MG63 (cell line): Measurements from ENCODE around the gene FNDC5. TPM values are rescaled to one million over a fixed set of nuclear protein-coding genes. Genes with fewer than 3 reads are reported as not detected.

Experiments used
- DNase-seq: peaks from one replicate; pipeline ENCODE4 v3.0.0-alpha.2; 2020
- H3K27me3 ChIP-seq: fragments of 250-450 bp; sonication (Bioruptor Pico); 2 replicates; pipeline ENCODE4 v1.5.1; 2020; ENCODE audit warnings: mild to moderate bottlenecking, moderate library complexity
- H3K36me3 ChIP-seq: fragments of 250-450 bp; sonication (Bioruptor Pico); 2 replicates; pipeline ENCODE4 v1.5.1; 2020; ENCODE audit warnings: mild to moderate bottlenecking, moderate library complexity
- H3K4me3 ChIP-seq: fragments of 250-450 bp; sonication (Bioruptor Pico); 2 replicates; pipeline ENCODE4 v1.5.1; 2020; ENCODE audit warnings: mild to moderate bottlenecking, moderate library complexity
- H3K9me3 ChIP-seq: fragments of 250-450 bp; sonication (Bioruptor Pico); 2 replicates; pipeline ENCODE4 v1.5.1; 2020; ENCODE audit warnings: mild to moderate bottlenecking, moderate library complexity
- total RNA-seq: library from RNA; depleted of rRNA; stranded (reverse); fragments of >200 nt; shearing (Covaris generic); gene quantifications from 2 replicates; pipeline ENCODE4 v1.2.3, GENCODE V29; 2014; ENCODE audit warnings: low replicate concordance

FNDC5 gene
- total RNA-seq, 1 experiment from 2014 or later = 0.23 TPM

- DNase-seq = no peak
- Histone ChIP-seq H3K9me3 (no peaks in the 10 kb centered on the region), H3K36me3 (no peaks in the 10 kb centered on the region), H3K4me3 (no peak overlapping the region), H3K27me3 (peaks cover 7% of the 10 kb centered on the region; the same call in 1 of the 2 replicates)
These were observed 19.1 kb upstream of the FNDC5 start for GRCh38 chr1:32889731-32890278.

DNA sequence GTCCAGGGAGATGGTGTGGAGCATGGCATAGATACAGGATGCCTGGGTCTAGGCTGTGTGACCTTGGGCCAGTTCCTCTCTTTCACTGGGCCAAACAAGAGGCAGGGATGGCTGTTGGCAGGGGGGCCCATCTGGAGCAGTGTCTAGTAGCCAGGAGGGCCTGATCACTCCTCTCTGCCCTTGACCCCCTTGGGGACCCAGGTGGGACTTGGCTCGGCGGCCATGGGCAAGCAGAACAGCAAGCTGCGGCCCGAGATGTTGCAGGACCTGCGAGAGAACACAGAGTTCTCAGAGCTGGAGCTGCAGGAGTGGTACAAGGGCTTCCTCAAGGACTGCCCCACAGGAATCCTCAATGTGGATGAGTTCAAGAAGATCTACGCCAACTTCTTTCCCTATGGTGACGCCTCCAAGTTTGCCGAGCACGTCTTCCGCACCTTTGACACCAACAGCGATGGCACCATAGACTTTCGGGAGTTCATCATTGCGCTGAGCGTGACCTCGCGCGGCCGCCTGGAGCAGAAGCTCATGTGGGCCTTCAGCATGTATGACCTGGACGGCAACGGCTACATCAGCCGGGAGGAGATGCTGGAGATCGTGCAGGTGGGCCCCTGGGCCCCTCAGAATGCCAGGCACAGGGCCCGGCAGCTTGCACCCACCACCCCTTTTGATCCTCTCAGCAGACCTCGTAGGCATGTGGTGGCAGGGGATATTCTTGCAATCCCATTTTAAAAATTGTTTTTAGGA, 18.1 kb upstream of the FNDC5 start:
- no peak for DNase-seq
- Histone ChIP-seq H3K9me3 (no peaks in the 10 kb centered on the region), H3K27me3 (peaks cover 7% of the 10 kb centered on the region; the same call in 1 of the 2 replicates), H3K4me3 (no peak overlapping the region), H3K36me3 (no peaks in the 10 kb centered on the region)

DNA sequence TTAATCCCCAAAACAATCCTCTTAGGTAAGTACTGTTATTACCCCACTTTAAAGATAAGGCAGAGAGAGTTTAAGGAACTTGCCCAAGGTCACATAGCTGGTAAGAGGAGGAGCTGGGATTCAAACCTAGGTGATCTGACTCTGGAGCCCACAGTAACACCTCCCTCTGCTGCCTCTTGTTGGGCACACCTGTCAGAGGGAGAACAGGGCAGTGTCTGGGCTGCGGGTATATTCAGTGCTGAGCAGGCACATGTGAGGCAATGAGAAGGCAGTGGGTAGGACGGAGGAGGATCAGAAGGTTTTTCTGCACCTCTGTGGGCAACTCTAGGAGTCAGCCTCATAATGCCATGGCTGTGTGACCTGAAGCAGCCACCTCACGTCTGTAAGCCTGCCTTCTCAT, 17.4 kb upstream of the FNDC5 start:
- Histone ChIP-seq H3K9me3 (no peaks in the 10 kb centered on the region), H3K4me3 (no peak overlapping the region), H3K27me3 (peaks cover 7% of the 10 kb centered on the region; the same call in 1 of the 2 replicates), H3K36me3 (no peaks in the 10 kb centered on the region)
- no peak for DNase-seq

- Histone ChIP-seq H3K27me3 (peaks cover 7% of the 10 kb centered on the region; the same call in 1 of the 2 replicates), H3K36me3 (no peaks in the 10 kb centered on the region)
- DNase-seq = no peak
These were observed 16.9 kb upstream of the FNDC5 start for GRCh38 chr1:32887623-32888022.

DNA sequence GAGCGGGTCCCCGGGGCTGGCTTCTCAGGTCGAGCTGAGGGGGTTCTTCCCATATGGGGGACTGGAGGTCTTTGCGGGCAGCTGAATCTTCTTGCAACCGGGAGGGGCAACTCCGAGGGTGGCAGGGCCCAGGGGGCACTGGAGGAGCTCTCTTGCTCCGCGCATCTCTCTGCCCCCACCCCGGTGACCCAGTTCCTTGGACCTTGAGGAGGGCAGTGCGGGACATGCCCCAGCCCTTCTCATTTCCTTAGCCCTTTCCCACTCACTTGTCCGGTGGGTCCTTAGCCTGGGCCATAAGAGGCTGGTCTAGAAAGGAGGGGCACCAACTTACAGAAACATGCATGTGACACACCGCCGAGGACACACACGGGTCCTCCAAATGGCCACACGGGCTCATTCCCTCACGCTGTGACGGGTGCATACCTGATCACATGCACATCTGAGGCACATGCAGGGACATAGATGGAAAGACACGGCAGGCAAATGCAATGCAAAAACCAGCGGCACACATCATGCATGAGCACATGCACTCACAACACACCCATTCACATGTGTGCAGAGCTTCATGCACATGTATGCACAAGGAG, 16.2 kb upstream of the FNDC5 start:
- Histone ChIP-seq H3K36me3 (no peaks in the 10 kb centered on the region), H3K9me3 (no peaks in the 10 kb centered on the region), H3K4me3 (no peak overlapping the region), H3K27me3 (peaks cover 7% of the 10 kb centered on the region; the same call in 1 of the 2 replicates)
- DNase-seq = no peak

More at GRCh38 chr1:32887623-32888022, 16.9 kb upstream of the FNDC5 start:
- Histone ChIP-seq H3K9me3 (no peaks in the 10 kb centered on the region), H3K4me3 (no peak overlapping the region)

GRCh38 chr1:32886004-32886827, 15.5 kb upstream of the FNDC5 start, which contains the start of gene HPCA:
Gene HPCA, plus strand, starts transcription at chr1:32886491. Its CDS starts 2,408 bp downstream, at chr1:32888899.
- peak; percentile 62 for DNase-seq
- Histone ChIP-seq H3K27me3 (peaks cover 7% of the 10 kb centered on the region; the same call in 1 of the 2 replicates), H3K36me3 (no peaks in the 10 kb centered on the region), H3K9me3 (no peaks in the 10 kb centered on the region), H3K4me3 (no peak within 1 kb of the TSS)

- H3K36me3 ChIP-seq = no peaks in the 10 kb centered on the region
- H3K9me3 ChIP-seq = no peaks in the 10 kb centered on the region
- peaks cover 7% of the 10 kb centered on the region; the same call in 1 of the 2 replicates for H3K27me3 ChIP-seq
- H3K4me3 ChIP-seq = no peak overlapping the region
- no peak for DNase-seq
These were observed 14.9 kb upstream of the FNDC5 start for GRCh38 chr1:32885676-32886003.

- H3K36me3 ChIP-seq = no peaks in the 10 kb centered on the region
- peaks cover 7% of the 10 kb centered on the region; the same call in 1 of the 2 replicates for H3K27me3 ChIP-seq
- no peak overlapping the region for H3K4me3 ChIP-seq
- no peaks in the 10 kb centered on the region for H3K9me3 ChIP-seq
- DNase-seq = no peak
These were observed 14.0 kb upstream of the FNDC5 start for GRCh38 chr1:32884726-32885125.

DNA sequence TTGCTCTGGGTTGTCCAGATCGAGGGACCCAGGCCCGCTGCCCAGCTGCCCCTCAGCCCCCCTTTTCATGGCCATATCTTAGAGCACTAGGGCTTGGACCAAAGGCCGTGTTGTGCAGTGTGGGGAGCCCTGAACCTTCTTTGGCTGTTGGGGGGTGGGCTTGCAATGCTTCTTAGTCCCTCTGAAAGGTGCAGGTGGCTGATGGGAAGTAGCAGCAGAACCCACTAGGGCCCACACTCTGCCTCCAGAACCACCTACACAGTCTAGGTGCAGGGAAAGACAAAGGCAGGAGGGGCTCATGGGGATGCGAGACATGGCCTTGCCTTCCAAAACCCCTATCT, 13.3 kb upstream of the FNDC5 start:
- DNase-seq = no peak
- Histone ChIP-seq H3K9me3 (no peaks in the 10 kb centered on the region), H3K4me3 (no peak overlapping the region), H3K27me3 (peaks cover 7% of the 10 kb centered on the region; the same call in 1 of the 2 replicates), H3K36me3 (no peaks in the 10 kb centered on the region)

- peaks cover 7% of the 10 kb centered on the region; the same call in 1 of the 2 replicates for H3K27me3 ChIP-seq
These were observed 12.8 kb upstream of the FNDC5 start for GRCh38 chr1:32883338-32884031.

DNA sequence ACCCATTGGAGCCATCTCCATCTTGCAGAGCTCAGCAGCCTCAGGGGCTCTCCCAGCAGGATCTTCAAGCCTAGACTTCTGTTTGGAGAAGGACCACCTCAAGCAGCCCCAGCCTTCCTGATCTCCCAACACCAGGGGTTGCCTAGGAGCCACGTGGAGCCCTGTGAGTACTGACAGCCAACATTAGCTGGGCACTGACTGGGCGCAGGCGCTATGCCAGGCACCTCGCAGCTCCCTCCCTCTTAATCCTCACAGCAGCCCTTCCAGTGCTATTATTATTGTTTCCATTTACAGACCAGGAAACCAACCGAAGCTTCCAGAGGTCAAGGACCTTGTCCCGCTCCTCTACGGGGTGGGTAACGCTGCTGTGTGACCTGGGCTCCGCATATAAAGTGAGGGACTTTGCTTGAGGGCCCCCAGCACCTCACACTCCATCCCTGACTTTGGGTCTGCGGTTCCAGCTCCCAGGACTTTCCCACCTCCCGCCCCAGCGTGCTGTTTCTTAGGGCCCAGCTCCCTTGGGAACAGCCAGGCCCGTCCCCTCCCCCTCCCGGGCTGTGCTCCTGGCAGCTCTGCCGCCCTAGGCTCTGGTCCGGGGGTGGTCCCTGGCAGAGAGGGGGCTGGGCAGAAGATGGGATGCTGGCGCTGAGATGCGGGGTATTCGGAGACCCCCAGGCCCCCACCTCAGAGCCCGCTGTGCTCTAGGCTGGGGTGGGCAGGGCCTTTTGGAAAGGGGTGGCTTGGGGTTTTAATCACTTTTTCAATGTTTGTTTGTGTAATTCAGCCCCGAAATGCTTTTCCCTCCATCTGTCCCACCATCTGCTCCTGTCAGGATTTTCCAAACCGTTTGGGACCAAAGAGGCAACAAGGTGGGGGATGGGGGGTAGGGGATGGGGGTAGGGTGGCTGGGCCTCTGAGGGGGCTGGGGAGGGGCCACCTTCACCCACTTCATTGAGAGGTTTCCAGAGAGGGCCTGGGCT, 11.4 kb upstream of the FNDC5 start:
- DNase-seq = peak; percentile 71
- H3K9me3 ChIP-seq = no peaks in the 10 kb centered on the region
- peaks cover 4% of the 10 kb centered on the region; the same call in 1 of the 2 replicates for H3K27me3 ChIP-seq
- no peaks in the 10 kb centered on the region for H3K36me3 ChIP-seq
- H3K4me3 ChIP-seq = no peak overlapping the region

More at GRCh38 chr1:32883338-32884031, 12.8 kb upstream of the FNDC5 start:
- Histone ChIP-seq H3K9me3 (no peaks in the 10 kb centered on the region), H3K36me3 (no peaks in the 10 kb centered on the region), H3K4me3 (no peak overlapping the region)
- no peak for DNase-seq

- no peak for DNase-seq
- Histone ChIP-seq H3K9me3 (no peaks in the 10 kb centered on the region), H3K36me3 (no peaks in the 10 kb centered on the region), H3K4me3 (no peak overlapping the region), H3K27me3 (no peaks in the 10 kb centered on the region)
These were observed 10.6 kb upstream of the FNDC5 start for GRCh38 chr1:32881291-32881690.

DNA sequence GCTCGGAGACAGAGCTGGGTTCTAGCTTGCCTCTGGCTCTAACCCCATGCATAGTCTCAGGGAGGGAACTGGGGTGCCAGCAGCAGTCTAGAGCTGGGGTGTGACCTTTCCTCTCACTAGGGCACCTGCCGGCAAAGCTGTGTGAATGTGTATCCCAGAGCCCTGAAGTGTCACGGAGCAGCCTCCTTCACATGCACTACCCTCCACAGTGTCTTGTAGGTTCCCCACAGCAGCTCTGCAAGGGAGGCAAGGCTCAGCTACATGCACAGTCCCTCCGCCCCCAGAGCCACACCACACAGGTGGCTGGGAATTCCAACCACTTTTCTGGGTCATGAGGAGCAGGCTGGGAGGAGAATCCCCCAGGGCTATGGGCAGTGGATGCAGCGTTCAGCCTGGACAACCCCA, 7.9 kb upstream of the FNDC5 start:
- no peak for DNase-seq
- no peaks in the 10 kb centered on the region for H3K9me3 ChIP-seq
- H3K4me3 ChIP-seq = no peak overlapping the region
- no peaks in the 10 kb centered on the region for H3K27me3 ChIP-seq
- no peaks in the 10 kb centered on the region for H3K36me3 ChIP-seq

- no peak for DNase-seq
- Histone ChIP-seq H3K27me3 (no peaks in the 10 kb centered on the region), H3K9me3 (no peaks in the 10 kb centered on the region), H3K36me3 (no peaks in the 10 kb centered on the region), H3K4me3 (no peak overlapping the region)
These were observed 7.5 kb upstream of the FNDC5 start for GRCh38 chr1:32878183-32878582.
